Measurements from ENCODE around the gene SLC25A45.

Gene SLC25A45

GRCh38 chr11:65325435-65325834 is 57.0 kb downstream of the SLC25A45 start:
- no peak for DNase-seq (ENCODE audit: low read depth in 2 of 3, low spot score in 2 of 3)

Data from activated CD8-positive, alpha-beta memory T cell treated with anti-CD3 and anti-CD28 coated beads for 48 hours (primary cell).